ENCODE results near the gene GPR3.

GPR3 gene

GRCh38 chr1:27358928-27359313, 33.5 kb upstream of the GPR3 start:
- DNase-seq (ENCODE audit: low read depth), result no peak
- H3K4me3 ChIP-seq (ENCODE audit: control insufficient read depth, low read depth, low read length), result no peak overlapping the region
- no peak for TF ChIP-seq CTCF (conservative IDR thresholded peaks at IDR 0.05; ENCODE audit: control insufficient read depth, insufficient read depth, low read depth, low read length)

GRCh38 chr1:27359822-27360158, 32.6 kb upstream of the GPR3 start:
- no peak overlapping the region for H3K4me3 ChIP-seq (ENCODE audit: control insufficient read depth, low read depth, low read length)
- no peak for TF ChIP-seq CTCF (conservative IDR thresholded peaks at IDR 0.05; ENCODE audit: control insufficient read depth, insufficient read depth, low read depth, low read length)
- DNase-seq (ENCODE audit: low read depth), result no peak

GRCh38 chr1:27360159-27361043, 32.0 kb upstream of the GPR3 start:
- TF ChIP-seq CTCF (conservative IDR thresholded peaks at IDR 0.05; ENCODE audit: control insufficient read depth, insufficient read depth, low read depth, low read length), result no peak
- DNase-seq (ENCODE audit: low read depth), result no peak
- H3K4me3 ChIP-seq (ENCODE audit: control insufficient read depth, low read depth, low read length), result no peak overlapping the region

- DNase-seq (ENCODE audit: low read depth), result no peak
- no peak for TF ChIP-seq CTCF (conservative IDR thresholded peaks at IDR 0.05; ENCODE audit: control insufficient read depth, insufficient read depth, low read depth, low read length)
- H3K4me3 ChIP-seq (ENCODE audit: control insufficient read depth, low read depth, low read length), result no peak overlapping the region
Observed at GRCh38 chr1:27361044-27361402, 31.4 kb upstream of the GPR3 start.

GRCh38 chr1:27361553-27361952, 30.9 kb upstream of the GPR3 start:
- DNase-seq (ENCODE audit: low read depth), result no peak
- no peak for TF ChIP-seq CTCF (conservative IDR thresholded peaks at IDR 0.05; ENCODE audit: control insufficient read depth, insufficient read depth, low read depth, low read length)
- H3K4me3 ChIP-seq (ENCODE audit: control insufficient read depth, low read depth, low read length), result no peak overlapping the region

GRCh38 chr1:27363766-27364695, 28.4 kb upstream of the GPR3 start:
- no peak overlapping the region for H3K4me3 ChIP-seq (ENCODE audit: control insufficient read depth, low read depth, low read length)
- no peak for DNase-seq (ENCODE audit: low read depth)
- no peak for TF ChIP-seq CTCF (conservative IDR thresholded peaks at IDR 0.05; ENCODE audit: control insufficient read depth, insufficient read depth, low read depth, low read length)

All from fibroblast of mammary gland (primary cell).